Measurements from ENCODE around the gene SH3RF2. TPM values are rescaled to one million over a fixed set of nuclear protein-coding genes. Genes with fewer than 3 reads are reported as not detected.

SH3RF2 gene
- total and polyA plus RNA-seq, 2 donors (not counting 1 experiment from before 2014, with no cell fraction given) = 0.03 TPM; not detected in 1

DNA sequence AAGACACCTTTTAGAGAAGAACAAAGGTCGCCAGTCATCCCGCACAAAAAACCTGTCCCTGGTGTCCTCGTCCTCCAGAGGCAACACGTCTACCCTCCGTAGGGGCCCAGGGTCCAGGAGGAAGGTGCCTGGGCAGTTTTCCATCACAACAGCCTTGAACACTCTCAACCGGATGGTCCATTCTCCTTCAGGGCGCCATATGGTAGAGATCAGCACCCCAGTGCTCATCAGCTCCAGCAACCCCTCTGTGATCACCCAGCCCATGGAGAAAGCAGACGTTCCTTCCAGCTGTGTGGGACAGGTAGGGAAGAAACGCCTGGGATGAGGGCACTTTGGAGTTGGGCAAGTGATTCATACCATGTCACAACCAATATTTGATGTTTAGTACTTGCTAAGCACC, 77.4 kb downstream of the SH3RF2 start:
- ChIA-PET CTCF (no interaction called here), POLR2A (no interaction called here)
- H3K9me3 Mint-ChIP-seq (ENCODE audit: insufficient read depth) = no peaks in the 10 kb centered on the region
- TF ChIP-seq, protein P1, sequence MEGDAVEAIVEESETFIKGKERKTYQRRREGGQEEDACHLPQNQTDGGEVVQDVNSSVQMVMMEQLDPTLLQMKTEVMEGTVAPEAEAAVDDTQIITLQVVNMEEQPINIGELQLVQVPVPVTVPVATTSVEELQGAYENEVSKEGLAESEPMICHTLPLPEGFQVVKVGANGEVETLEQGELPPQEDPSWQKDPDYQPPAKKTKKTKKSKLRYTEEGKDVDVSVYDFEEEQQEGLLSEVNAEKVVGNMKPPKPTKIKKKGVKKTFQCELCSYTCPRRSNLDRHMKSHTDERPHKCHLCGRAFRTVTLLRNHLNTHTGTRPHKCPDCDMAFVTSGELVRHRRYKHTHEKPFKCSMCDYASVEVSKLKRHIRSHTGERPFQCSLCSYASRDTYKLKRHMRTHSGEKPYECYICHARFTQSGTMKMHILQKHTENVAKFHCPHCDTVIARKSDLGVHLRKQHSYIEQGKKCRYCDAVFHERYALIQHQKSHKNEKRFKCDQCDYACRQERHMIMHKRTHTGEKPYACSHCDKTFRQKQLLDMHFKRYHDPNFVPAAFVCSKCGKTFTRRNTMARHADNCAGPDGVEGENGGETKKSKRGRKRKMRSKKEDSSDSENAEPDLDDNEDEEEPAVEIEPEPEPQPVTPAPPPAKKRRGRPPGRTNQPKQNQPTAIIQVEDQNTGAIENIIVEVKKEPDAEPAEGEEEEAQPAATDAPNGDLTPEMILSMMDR (IDR thresholded peaks at IDR 0.05) = no peak
- no peak for TF ChIP-seq EZH2 (IDR thresholded peaks at IDR 0.05; ENCODE audit: borderline replicate concordance, insufficient read depth, low read depth, low read length, poor library complexity, severe bottlenecking)
- H3K27me3 Mint-ChIP-seq = no peaks in the 10 kb centered on the region
- no peak overlapping the region for H2AFZ ChIP-seq (ENCODE audit: insufficient read depth, low read depth, low read length, poor library complexity, severe bottlenecking)
- H3K9ac ChIP-seq (ENCODE audit: low read length) = no peak overlapping the region
- H3K27me3 ChIP-seq (replicated peaks in 1 of 4; ENCODE audit: control extremely low read depth in 1 of 4, control insufficient read depth in 3 of 4, insufficient read depth in 4 of 4, low read length in 3 of 4) = peaks cover 0 to 3% (median 0%) of the 10 kb centered on the region in 4 experiments
- H3K4me3 Mint-ChIP-seq = no peak overlapping the region
- ATAC-seq (ENCODE audit: low read depth) (no peak), DNase-seq (no peak)
- H3K4me1 Mint-ChIP-seq = no peaks in the 10 kb centered on the region
- no peak overlapping the region for H3K4me3 ChIP-seq (ENCODE audit: control extremely low read depth in 1 of 5, extremely low read depth in 1 of 5, insufficient read depth in 1 of 5, low read depth in 2 of 5, low read length in 4 of 5)
- no peak overlapping the region for H3K27ac ChIP-seq (ENCODE audit: low read length in 2 of 2)
- H3K9me3 ChIP-seq (ENCODE audit: control extremely low read depth in 1 of 3, control insufficient read depth in 2 of 3, insufficient read depth in 1 of 3, low read length in 2 of 3) = peaks cover 0 to 2% (median 0%) of the 10 kb centered on the region in 3 donors
- H4K20me1 ChIP-seq (ENCODE audit: control insufficient read depth, insufficient read depth, low read length, poor library complexity, severe bottlenecking) = no peaks in the 10 kb centered on the region
- intact Hi-C loops (cut with micrococcal nuclease) = no loop called here
- no peaks in the 10 kb centered on the region for H3K79me2 ChIP-seq (ENCODE audit: control insufficient read depth, insufficient read depth, low read length)
- no peaks in the 10 kb centered on the region for H3K4me1 ChIP-seq (ENCODE audit: control insufficient read depth in 2 of 2, insufficient read depth in 2 of 2, low read length in 2 of 2)
- no peaks in the 10 kb centered on the region for H3K36me3 ChIP-seq (replicated peaks in 1 of 2; ENCODE audit: control extremely low read depth in 1 of 2, control insufficient read depth in 1 of 2, extremely low read depth in 1 of 2, insufficient read depth in 2 of 2, low read length in 1 of 2)
- 79% methylated on average over 7 of the region's 9 CpGs for WGBS (ENCODE audit: insufficient coverage)
- no peak overlapping the region for H3K27ac Mint-ChIP-seq
- no peak overlapping the region for H3K4me2 ChIP-seq (replicated peaks; ENCODE audit: low read depth, low read length, poor library complexity, severe bottlenecking)

DNA sequence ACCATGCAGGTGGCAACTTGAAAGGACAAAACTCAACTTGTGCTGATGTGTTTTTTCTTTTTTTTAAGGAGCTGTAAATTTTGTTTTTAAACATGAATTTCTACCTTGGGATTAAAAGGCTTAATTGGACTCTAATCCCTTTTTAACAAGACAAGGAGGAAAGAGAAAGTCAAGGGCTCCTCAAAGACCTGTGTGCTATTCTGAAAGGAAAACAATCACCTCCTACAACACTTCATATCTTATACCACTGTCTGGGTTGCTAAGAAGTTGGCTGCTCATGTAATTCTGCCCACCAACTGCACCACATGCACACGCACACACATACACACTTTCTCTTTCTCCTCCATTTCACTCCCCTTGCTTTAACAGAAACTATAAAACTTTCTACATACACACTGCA, 78.6 kb downstream of the SH3RF2 start:
- ATAC-seq (ENCODE audit: low read depth) (no peak), DNase-seq (no peak)
- H3K9me3 Mint-ChIP-seq (ENCODE audit: insufficient read depth) = no peaks in the 10 kb centered on the region
- intact Hi-C loops (cut with micrococcal nuclease) = no loop called here
- 100% methylated on average over 1 of the region's 1 CpG for WGBS (ENCODE audit: insufficient coverage)
- Histone ChIP-seq H3K27ac (ENCODE audit: low read length in 2 of 2) (no peak overlapping the region), H2AFZ (ENCODE audit: insufficient read depth, low read depth, low read length, poor library complexity, severe bottlenecking) (no peak overlapping the region), H3K4me1 (ENCODE audit: control insufficient read depth in 2 of 2, insufficient read depth in 2 of 2, low read length in 2 of 2) (no peaks in the 10 kb centered on the region), H3K4me2 (replicated peaks; ENCODE audit: low read depth, low read length, poor library complexity, severe bottlenecking) (no peak overlapping the region), H3K9me3 (ENCODE audit: control extremely low read depth in 1 of 3, control insufficient read depth in 2 of 3, insufficient read depth in 1 of 3, low read length in 2 of 3) (no peaks in the 10 kb centered on the region), H3K9ac (ENCODE audit: low read length) (no peak overlapping the region), H3K79me2 (ENCODE audit: control insufficient read depth, insufficient read depth, low read length) (no peaks in the 10 kb centered on the region), H4K20me1 (ENCODE audit: control insufficient read depth, insufficient read depth, low read length, poor library complexity, severe bottlenecking) (no peaks in the 10 kb centered on the region), H3K27me3 (replicated peaks in 1 of 4; ENCODE audit: control extremely low read depth in 1 of 4, control insufficient read depth in 3 of 4, insufficient read depth in 4 of 4, low read length in 3 of 4) (peaks cover 0 to 3% (median 0%) of the 10 kb centered on the region in 4 experiments), H3K36me3 (replicated peaks in 1 of 2; ENCODE audit: control extremely low read depth in 1 of 2, control insufficient read depth in 1 of 2, extremely low read depth in 1 of 2, insufficient read depth in 2 of 2, low read length in 1 of 2) (no peaks in the 10 kb centered on the region), H3K4me3 (ENCODE audit: control extremely low read depth in 1 of 5, extremely low read depth in 1 of 5, insufficient read depth in 1 of 5, low read depth in 2 of 5, low read length in 4 of 5) (no peak overlapping the region)
- H3K27ac Mint-ChIP-seq = no peak overlapping the region
- H3K4me3 Mint-ChIP-seq = no peak overlapping the region
- H3K4me1 Mint-ChIP-seq = no peaks in the 10 kb centered on the region
- H3K27me3 Mint-ChIP-seq = no peaks in the 10 kb centered on the region
- CTCF ChIA-PET = no interaction called here
- TF ChIP-seq EZH2 (IDR thresholded peaks at IDR 0.05; ENCODE audit: borderline replicate concordance, insufficient read depth, low read depth, low read length, poor library complexity, severe bottlenecking) = no peak
- TF ChIP-seq, protein P1 (IDR thresholded peaks at IDR 0.05) = no peak
- POLR2A ChIA-PET = no interaction called here

Data from B cell (primary cell).